SHP77 (cell line): ENCODE measurements around the gene KRTAP21-2.
"Not testable (repeated sequence)": the region's sequence is repeated elsewhere in the genome, so short reads cannot be mapped to it uniquely, and the experiment has no call there.

ENCODE experiments used
- DNase-seq, 2 experiments: peaks; one replicate each; lab custom pipeline; 2025; lab: John Stamatoyannopoulos, UW

The KRTAP21-2 gene

DNA sequence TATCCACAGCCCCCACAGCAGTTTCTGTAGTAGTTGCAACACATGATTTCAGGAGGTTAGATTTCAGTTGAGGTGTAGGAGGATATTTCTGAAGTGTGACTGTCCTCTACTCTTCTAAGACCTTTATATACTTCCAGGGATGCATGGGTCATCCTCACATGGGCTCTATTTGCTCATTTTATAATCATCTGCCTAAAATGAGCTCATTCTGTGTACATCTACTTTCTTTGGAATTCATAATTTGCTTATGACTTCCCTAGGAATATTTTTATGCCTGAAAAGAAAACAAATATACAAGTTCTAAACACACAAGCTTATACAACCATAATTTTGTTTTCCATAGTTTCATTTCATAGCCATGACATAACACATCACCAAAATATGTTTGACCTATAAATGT is at the start of gene KRTAP21-2:
KRTAP21-2 (minus strand) TSS at position 101 of the 400 bp plus-strand sequence; CDS start at position 44, 57 bp downstream.
- DNase-seq, result no peak

DNA sequence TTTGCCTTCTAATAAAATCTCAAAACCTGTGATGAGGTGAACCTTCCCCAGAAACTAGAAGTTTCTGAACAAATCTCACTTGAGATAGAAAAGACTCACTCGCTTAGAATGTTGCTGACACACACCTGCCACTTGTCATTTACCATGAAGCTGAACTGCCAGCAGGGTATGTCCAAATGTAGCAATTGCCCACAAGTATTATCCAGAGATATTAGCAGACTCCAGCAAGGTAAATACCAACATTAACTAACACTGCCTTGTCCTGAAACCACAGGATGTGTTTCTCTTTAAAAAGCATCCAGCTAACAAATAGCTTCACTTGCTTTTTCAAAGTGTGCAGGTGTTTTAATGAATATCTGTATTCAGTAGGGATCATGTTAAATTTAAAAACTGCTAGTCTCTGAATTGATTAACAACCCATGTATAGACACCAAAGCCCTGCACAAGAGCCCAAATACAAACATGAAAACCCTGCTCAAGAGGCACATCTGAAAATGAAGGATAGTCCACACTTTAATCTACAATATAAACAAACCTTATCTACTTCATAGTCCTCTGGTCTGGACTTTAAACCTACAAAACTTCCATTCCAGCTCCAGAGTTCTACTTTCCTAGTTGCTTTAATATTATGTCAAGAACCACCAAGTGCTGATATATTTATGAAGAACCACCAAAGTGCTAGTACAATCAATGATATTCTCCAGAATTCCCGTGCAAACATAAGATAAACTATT is 46.7 kb upstream of the KRTAP21-2 start:
- no peak for DNase-seq

DNA sequence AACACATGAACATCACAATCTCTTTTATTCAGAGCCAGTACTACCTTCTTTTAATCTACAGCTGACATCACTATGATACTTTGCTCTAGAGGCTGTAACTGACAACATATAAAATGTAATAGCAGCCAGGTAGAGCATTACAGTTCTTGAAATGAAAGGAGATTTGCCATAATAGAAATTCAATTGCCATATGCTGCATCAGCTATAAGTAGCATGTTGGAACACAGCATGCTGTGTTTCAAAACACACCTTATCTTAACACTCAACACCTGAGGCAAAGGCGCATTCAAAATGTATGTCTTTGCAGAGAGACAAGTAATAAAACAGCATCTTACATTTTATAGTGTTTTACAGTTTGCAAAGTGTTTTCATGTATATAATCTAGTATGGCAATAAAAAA is 32.2 kb upstream of the KRTAP21-2 start:
- DNase-seq, result no peak

DNA sequence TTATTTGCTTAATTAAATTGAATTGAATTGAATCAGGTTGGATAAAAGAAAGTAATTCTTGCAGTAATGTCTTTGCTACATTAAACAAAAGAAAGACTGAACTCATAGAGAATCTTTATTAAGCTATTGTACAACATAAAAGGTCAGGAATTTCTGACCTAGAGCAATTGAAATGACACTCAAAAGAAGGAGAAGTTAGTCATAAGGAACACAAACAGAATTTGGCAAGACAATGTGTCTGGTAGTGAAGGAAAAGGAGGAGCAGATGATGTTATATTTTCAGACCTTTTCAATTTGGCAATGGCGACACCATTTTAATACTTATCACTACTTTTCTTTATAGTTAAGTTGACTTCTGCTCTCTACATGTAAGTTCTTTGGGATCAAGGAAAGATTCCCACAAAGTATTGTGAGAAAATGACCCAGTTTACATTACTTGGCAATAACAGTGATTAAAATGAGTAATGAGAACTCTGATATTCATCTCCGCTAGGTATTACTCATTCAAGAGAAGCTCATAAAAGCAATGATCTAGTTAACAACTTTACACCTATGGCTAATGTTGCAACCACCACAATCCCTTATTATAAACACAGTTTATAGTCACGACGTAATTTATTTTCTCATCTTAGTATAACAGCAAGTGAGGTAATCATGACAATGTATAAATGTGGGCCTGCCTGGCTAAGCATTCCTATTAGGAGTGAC is 22.8 kb upstream of the KRTAP21-2 start:
- DNase-seq, result no peak

DNA sequence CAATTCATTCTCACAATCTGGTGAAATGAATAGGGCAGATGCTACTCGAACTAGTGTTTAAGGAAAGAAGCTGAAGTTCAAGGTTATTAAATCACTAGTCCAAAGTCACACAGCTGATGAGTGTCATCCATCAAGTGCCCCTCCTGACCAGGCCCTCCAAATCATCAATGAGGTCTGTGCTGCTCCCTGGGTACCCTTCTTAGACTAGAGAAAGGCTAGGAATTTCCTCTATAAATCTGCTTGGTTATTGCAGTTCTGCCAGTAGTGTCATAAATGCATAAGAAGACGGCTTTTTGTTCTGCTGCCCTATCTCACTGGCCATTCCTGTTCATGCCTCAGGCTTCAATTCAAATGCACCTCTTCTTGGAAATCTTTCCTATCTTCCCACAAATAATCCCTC is 13.7 kb upstream of the KRTAP21-2 start:
- no peak for DNase-seq

DNA sequence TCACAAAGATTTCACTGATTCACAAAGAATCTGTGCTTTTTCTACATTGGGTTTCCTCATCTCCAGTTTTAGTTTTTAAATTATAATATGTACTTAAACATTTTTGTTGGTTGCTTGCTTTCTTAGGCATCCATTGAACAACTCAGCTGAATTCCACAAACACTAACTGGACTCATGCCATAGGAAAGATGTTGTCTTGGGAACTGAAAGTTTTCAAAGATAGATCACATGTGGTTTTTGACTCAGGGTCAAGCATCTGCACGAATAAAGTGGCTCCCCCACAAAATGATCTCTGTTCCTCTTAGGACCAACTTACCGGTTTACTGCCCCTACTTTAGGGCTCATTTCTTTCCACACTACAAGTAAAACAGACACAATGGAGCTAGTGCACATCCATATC is 11.2 kb upstream of the KRTAP21-2 start:
- DNase-seq, result no peak

DNA sequence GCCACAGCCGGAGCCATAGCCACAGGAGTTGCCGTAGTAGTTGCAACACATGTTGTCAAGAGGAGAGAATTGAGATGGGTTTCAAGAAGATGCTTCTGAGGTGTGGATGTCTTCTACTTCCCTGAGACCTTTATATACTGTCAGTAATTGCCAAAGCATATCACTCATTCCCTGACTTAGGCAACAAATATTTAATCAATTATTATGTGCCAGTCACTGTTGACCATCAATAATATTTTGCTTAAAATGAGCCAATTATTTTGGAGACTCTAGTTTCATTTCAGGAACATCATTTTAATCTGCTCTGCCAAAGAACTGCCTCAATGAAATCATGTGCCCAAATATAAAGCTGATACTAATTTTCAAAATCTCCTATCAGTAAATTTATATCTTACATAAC is 8.3 kb upstream of the KRTAP21-2 start, which contains the start of gene KRTAP21-1:
KRTAP21-1 (minus strand) TSS at position 101 of the 400 bp plus-strand sequence; CDS start at position 51, 50 bp downstream.
- not testable (repeated sequence) for DNase-seq

DNA sequence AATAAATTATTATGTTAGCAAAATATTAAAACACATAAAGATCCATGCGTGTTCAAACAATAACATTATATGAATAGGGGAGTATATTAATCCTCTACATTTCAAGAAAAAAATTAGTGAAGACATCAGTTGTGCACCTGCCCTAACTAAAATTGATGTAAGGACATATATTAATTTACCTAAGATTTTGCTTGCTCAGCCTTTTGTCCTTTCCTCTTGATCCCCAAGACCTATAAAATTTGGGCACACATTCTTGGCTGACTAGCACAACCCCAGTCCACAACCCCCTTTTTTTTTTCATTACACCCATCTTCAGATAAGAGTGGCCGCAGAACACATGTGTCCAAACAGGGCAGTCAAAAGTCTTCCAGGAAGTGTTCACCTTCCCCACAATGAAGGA is 6.6 kb downstream of the KRTAP21-2 start:
- no peak for DNase-seq

DNA sequence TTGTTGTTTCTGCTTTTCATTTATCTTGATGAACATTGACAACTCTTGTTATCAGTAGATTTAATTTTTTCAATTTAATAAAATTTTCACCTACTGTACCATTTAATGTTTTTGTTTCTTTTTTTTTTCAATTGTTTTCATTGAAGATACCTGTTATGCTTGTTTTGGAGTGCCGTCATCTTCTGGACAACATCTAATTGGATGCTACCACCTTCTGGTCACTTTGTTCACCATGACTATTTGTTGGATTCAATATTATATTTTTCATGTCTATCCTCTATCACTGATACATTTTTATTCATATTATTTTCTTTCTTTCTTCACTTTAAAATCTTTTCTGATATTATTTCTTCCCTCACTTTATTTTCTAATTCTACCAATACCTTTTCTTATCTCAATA is 14.0 kb downstream of the KRTAP21-2 start:
- no peak for DNase-seq

DNA sequence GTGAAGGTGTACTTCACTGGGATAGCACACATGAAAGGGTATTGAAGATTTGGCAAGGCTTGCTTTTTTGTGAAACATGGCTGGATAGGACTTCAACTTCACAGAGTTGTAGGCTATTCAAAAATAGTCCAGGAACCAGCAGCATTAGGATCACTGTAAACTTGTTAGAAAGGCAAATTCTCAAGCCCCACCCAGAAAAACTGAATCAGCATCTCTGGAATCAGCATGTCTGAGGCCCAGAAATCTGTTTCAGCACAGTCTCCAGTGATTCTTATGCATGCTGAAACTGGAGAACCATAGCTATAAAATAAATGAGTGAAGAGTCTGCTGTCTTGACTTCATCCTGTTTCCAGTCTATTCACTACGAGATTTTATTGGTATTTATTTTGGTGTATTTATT is 20.3 kb downstream of the KRTAP21-2 start:
- DNase-seq, result no peak

DNA sequence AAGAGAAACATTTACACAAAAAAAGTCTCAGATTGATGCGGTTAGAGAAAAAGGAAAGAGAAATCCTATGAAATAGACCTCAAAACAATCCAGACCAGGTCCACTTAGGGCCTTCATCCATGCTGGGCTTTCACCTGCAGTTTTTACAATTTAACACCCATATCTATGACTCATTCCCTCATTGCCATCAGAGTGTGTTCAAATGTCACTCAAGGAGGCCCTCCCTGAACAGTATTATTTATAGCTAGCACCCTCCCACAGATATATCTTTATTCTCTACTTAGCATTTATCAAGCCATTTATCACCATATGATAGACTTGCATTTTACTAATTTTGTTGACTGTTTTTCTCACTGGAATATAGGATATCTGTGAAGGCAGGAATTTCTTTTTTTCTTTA is 27.7 kb downstream of the KRTAP21-2 start:
- DNase-seq, result no peak

DNA sequence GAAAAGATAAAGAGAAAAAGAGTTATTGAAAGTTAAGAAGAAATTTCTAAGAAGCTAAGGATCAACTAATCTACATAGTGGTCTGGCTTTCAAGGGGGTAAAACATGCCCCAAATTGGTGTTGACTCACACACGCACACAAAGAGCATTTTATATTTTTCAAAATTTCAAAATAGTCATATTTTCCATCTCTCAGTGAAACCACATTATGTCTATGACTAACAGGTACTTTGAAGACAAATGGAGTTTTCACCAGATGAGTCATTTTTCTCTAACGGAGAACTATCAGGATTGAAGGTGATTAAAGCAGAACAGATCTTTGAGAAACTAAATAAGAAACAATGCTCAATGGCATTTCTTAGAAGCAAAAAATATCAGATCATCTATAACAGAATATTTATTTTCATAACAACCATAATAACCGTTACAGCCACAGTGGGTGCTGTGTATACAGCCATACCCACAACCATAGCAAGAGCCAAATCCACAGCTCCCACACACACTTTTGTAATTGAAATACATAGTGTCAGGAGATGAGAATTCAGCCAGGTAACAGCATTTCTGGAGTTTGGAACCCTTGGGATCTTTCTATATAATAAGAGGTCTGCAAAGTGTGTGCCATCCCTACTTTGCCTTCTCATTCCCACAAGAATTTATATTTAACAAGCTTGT is 28.7 kb downstream of the KRTAP21-2 start, which contains the start of gene KRTAP21-3:
KRTAP21-3 (minus strand) TSS at position 539 of the 671 bp plus-strand sequence; CDS start at position 521, 18 bp downstream.
- DNase-seq, result no peak

DNA sequence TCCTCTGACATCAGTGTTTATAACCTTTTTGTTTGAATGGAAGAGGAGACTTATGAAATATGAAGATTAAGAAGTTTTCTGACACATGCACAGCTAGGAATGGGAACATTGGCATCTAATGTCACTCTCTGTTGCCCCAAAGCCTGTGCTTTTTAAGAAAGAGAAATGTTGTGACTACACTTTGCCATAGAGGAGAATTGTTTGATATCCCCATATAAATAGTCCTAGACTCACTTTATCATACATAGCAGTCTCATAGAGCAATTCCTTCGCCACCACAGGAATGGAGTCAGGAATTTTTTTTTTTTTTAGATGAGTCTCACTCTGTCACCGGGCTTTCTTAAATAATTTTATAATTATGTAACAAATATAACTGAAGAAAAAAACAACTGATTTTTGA is 30.0 kb downstream of the KRTAP21-2 start:
- no peak for DNase-seq

DNA sequence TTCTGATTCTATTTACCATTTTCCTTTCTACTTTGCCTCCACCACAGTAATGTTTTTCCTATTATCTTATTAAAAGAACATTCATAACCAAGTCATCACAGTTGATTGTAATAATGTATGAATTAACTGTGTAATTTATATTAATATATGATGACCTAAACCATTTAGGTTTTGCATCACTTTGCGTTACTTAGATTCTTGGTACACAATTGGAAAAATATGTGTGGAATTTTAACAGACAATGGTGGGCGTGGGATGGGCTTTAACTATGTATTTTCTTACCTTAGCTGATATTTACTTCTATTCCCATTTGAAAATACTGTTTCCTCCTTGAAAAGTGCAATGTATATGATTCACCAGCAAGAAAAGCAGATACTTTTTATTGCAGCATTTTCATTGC is 32.1 kb downstream of the KRTAP21-2 start:
- no peak for DNase-seq

DNA sequence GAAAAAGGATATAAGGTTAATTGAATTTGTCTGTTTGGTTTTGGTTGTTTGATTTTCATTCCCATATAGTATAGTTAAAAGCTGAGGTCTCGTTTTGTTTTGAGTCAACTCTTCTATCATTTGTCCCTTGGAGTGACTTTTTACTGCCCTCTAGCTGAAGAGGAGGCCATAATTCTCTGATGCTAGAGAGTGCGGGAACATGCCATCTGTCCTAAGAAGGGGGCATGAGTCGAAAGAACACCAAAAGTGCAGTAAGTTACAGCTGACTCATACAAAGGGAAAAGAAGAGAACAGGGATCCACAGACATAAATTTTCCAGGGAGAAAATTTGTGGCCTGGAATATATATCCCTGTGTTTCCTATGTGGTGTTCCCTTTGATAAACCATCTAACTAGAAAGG is 32.6 kb downstream of the KRTAP21-2 start:
- DNase-seq, result no peak

DNA sequence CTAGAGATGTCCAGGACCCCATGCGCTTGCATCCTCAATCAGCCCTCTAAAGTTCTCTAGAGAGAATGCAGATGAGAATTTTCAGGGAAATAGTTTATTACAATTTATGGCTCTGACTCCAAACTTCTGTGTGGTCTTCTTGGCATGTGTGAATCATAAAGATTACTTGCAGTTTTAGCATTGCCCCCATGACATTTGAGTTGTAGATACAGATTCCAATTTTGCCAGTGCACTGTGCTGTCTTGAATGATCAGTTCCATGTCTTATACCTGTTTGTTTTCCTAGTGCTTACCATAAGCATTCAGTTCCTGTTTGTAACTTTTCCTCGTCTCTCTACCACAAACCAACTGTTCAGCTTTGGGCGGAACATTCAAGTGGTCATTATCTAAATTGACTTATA is 33.3 kb downstream of the KRTAP21-2 start:
- no peak for DNase-seq

DNA sequence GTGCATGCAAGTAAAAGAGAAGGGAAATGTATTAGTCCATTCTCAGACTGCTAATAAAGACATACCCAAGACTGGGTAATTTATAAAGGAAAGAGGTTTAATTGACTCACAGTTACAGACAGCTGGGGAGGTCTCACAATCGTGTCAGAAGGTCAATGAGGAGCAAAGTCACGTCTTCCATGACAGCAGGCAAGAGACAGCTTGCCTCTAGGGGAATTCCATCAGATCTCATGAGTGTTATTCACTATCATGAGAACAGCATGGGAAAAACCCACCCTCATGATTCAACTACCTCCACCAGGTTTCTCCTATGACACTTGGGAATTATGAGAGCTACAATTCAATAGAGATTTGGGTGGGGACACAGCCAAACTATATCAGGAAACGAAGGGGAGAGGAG is 36.6 kb downstream of the KRTAP21-2 start:
- no peak for DNase-seq

DNA sequence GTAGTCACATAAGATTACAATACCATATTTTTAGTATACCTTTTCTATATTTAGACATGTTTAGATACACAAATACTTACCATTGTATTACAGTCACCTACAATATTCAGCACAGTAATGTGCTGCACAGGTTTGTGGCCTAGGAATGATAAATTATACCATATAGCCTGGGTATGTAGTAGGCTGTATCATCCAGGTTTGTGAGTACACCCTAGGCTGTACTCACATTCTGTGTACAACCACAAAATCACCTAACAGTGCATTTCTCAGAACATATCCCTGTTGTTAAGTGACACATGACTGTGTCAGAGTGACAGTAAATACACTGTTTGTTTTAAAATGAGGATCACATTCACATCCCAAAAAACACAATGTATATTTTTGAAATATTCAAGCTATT is 39.6 kb downstream of the KRTAP21-2 start:
- DNase-seq, result no peak
